Activated T-cell treated with anti-CD3 and anti-CD28 coated beads for 48 hours (primary cell): ENCODE results near the gene USP47.

Source experiments
- DNase-seq: peaks from one replicate; pipeline ENCODE4 v3.0.0-alpha.2; 2020; ENCODE audit warnings: low read depth

Gene USP47

GRCh38 chr11:12005061-12005460, 163.3 kb downstream of the USP47 start:
- no peak for DNase-seq

DNA sequence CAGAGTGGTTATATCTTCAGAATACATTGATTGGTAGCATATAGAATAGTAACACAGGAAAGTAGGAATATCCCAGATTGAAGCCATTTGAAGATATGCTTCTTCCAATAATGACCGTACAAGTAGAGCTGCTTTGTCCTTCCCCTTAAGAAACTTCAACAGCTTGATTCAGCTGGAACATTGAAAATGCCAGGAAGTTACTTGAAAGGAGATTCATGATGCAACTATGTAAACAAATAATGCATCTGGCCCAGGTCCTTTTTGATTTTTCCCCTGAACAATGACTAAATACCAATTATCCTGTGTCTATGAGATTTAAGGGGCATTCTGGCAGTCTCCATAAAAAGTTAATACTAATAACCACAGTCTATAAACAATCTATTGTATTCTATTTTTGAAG, 163.7 kb downstream of the USP47 start:
- DNase-seq, result no peak

GRCh38 chr11:12006552-12007229, 164.9 kb downstream of the USP47 start:
- DNase-seq, result no peak

DNA sequence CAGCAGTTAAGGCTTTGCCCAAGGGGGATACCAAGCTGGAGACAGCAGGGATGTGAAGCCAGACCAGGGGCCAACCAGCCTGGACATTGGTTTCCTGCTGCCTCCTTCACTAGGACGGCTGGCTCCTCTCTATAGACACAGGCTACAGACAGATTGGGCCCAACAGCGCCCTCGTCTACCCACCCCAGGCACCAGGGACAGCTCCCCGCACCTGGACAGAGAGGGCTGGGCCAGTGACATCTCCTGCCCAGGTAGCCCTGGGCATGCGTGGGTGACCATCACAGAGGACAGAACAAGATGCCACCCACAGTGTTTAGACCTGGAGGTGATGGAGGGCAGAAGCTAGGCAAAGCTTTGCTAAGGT, 165.4 kb downstream of the USP47 start:
- DNase-seq, result no peak

DNA sequence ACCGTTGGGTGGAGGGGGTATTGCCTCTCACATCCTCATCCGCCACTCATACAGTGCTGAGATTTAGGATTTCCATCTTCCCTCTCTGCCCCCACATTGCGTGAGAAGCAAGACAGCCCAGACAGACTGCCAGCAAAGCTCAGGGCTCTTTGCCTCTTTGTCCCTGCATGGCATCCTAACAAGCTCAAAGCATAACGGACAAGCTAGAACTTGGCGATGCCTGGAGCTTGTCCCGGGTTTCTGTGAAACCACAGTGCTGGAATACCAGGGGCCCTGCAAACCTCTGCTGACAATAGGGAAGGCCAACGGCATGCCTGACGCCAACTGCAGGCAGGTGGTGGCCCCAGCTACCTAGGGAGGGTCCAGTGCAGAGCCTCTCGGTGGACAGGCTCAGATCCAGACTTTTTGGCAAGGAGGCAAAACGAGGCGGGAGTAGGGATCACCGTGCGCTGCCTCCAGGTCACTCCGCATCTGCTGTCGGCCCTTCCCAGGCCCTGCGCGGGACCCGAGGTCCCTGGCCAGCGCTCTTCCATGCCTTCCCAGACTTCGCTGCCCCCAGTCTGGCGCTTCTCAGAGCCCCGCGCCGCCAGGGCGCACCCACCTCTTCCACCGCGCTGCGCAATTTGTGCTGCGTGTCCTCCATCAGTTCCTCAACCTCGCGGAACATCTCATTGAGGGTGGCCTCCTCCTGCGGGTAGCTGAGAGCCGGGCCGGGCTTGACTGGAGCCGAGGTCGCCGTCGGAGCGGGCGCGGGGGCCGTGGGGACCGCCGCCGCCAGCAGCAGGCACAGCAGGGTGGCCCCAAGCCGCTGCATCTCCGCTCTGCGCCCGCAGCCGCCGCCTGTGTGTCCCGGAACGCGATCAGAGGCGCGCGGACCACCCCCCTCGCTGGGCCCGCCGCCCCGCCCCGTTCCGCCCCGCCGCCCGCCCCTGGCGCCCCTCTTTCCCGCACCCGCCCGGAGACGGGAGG, 166.3 kb downstream of the USP47 start, which contains the start of gene DKK3:
TSS of gene DKK3 (minus strand) at position 858 of the 969 bp plus-strand sequence. CDS start at position 814, 44 bp downstream.
- no peak for DNase-seq
